Fibroblast of skin of right quadriceps (primary cell): ENCODE data around the gene SERPINE2.
"Not testable (repeated sequence)": the region's sequence is repeated elsewhere in the genome, so short reads cannot be mapped to it uniquely, and the experiment has no call there.

ENCODE experiments used
- DNase-seq: peaks from one replicate; pipeline ENCODE4 v3.0.0-alpha.2; 2013

The SERPINE2 gene

GRCh38 chr2:224009605-224010315, 29.3 kb downstream of the SERPINE2 start:
- DNase-seq, result no peak

DNA sequence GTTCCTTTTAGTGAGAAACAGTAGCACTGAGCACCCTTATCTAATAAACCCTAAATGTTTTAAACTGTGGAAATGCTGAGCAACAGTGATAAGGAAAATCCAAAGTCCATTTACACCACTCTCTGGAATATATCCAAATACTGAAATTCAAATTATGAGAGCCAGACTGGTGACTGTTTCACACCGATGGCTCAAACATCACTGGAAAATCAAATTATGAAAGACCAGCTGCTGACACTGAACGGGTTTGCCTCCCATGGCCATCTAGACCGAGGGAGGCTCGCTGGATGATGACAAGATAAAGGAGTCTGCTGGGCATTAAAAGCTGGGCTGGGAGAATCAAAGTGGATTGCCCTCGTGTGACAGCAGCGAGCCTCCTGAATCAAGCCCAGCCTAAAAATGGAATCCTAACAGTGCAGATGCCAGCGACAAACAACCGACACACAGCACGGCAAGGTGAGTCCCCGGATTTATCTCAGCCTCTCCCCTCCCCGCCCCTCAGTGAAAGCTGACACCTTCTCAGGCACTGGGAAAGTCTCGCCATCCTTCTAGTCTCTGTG, 30.3 kb downstream of the SERPINE2 start:
- no peak for DNase-seq

GRCh38 chr2:224004105-224004695, 34.9 kb downstream of the SERPINE2 start:
- no peak for DNase-seq

GRCh38 chr2:224000662-224001061, 38.4 kb downstream of the SERPINE2 start:
- not testable (repeated sequence) for DNase-seq

DNA sequence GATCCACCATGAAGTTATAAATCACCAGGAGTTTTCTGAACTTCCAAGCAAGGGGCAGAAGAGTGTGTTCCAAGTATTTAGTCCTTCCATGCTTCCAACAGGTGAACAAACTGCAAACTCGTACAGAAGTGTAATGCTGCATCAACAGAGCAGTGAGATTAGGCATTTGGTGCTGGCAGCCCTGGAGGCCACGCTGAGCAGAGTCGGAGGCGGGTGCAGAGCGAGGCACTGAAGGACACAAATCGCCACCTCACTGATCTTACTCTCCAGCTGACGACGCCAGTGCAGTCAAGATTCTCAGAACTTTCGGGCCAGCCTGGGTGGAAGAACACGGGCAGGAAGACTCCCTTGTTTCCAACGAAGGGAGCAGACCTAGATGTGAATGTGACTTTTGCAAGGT, 39.2 kb downstream of the SERPINE2 start:
- DNase-seq, result no peak

- DNase-seq, result no peak
Observed at GRCh38 chr2:223998948-223999347, 40.1 kb downstream of the SERPINE2 start.

DNA sequence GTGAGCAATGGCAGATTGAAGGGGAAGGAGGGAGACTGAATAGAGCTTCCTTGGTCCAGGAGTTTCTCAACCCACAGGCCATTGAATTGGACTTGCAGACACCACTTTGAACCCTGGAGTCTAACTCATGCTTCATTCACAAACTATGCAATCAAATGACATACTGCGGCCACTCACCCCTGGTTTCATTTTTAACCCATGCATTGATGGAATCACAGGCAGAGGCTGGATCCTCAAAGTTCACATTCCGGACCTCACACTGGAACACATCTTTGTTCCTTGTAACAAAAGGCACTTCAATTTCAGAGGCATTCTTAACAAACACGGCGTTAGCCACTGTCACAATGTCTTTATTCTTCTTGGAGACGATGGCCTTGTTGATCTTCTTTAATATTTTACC, 41.1 kb downstream of the SERPINE2 start:
- no peak for DNase-seq

GRCh38 chr2:223996391-223996790, 42.7 kb downstream of the SERPINE2 start:
- no peak for DNase-seq

DNA sequence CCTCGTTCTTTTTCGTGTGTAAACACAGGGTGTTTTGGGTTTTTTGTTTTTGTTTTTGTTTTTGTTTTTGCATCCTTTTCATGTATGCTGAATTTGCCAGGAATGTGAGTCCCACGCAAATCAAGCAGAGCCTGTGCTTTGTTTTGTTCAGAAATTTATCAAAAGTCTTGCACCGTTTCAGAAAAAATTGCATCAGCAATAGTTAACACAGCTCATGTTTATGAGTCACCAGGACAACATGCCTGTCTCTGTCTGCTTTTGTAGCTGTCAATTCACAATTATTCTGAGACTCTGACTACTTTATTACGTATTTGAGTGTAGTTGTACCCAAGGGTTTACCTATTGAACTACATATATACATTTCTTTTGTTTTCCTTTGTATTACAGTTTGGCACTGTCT, 43.5 kb downstream of the SERPINE2 start:
- peak; percentile 75 for DNase-seq

GRCh38 chr2:223994562-223995162, 44.4 kb downstream of the SERPINE2 start:
- DNase-seq, result no peak

DNA sequence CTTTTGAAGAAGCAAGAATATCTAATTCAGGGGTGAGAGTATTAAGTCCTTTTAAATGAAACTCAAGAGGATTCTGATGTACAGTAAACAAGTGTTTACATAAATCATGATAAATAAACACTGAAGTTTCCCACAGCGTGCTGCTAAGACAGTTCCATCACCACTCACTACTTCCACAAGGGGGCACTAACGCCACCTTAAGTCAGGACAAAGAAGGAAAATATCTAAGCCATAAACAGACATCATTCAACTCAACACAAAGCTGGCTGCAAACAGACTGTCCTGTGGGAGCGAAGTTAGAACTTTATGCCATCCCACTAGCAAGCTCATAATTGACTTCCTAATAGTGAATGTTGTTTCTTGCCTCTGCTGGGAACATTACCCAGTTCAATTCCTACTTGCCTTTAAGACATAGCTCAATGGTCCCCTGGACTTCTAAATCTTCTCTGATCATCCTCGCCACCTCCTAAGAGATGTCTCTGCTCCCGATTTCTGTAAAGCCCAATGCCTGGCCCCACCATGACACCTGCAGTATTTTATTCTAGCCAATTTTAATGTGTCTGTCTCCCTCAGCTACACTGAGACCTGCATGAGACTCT, 45.4 kb downstream of the SERPINE2 start:
- peak; percentile 81 for DNase-seq

DNA sequence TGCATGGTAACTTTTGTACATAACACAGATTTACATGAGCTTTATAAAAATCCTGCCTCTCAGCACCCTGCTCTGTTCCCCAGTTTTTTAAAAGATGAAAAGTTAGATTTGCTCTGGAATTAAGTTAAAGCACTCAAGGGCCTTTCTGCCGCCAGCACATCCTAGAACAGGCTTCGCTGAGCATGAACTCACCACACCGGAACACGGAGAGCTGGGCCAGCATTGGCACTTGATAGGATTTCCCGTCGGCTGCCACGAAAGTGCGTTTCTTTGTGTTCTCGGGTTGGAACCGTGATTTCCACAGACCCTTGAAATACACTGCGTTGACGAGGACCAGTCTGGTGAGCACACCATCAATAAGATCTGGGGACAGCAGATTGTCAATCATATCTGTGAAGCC, 47.5 kb downstream of the SERPINE2 start:
- no peak for DNase-seq

DNA sequence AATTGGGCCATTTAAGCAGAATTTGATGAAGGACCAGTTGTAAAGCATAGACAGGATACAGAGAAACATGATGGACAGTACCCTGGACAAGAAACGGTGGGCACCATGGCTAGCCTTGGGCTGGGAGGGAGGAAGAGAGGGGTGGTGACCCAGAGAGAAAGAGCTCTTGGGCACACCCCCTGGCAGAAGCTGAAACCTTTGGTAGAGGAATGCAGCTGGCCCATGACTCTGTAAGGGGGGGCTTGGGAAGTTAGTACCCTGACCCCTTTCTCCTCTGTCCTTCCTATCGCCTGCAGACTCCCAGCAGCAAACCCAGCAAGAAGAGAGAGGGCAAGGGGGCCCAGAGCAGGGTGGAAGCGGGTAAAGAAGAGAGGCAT, 49.2 kb downstream of the SERPINE2 start:
- no peak for DNase-seq

DNA sequence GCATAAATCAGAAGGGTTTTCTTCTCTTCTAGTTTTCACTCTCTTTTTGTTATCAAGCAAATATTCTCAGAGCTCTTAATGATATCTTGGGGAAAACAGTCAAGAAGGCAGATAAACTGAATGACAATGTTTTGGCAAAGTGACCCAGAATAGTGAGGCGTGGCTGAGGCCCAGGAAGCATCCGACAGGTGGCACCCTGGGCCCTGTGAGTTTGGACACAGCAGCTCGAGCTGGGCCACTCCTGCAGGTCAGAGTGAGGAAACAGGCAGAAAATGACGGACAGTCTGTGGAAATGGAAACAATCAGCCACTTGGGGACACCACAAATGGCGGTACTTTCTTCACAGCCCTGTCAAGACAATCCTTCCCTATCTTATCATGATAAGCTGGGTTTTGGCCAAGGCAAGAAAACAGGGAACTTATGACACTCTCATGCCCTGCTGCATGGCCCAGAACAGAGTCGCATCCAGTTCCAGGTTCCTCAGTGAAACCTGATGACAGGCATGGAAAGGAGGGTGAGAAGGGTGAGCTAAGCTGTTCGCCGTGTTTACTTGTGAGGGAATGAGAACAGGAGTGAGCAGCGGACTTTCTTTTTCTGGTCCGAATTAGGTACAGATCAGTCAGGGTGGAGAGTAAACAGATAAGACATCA, 49.8 kb downstream of the SERPINE2 start:
- DNase-seq, result no peak

DNA sequence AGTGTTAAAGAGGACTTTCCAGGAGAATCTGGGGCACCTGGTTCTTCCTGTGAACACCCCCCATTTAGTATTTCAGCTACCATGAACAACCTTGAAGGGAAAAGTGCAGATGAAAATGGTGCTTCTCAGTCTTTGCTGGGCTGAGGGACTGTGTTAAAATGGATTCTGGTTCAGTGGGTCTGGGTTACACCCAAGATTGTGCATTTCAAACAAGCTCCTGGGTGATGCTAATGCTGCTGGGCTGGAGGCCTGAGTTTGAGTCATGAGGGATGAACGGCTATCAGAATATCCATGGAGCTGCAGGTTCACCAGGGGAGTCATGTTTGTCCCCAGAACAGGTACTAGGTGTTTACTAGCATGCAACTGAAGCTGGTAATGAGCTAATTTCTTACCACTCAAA, 57.8 kb downstream of the SERPINE2 start:
- no peak for DNase-seq

DNA sequence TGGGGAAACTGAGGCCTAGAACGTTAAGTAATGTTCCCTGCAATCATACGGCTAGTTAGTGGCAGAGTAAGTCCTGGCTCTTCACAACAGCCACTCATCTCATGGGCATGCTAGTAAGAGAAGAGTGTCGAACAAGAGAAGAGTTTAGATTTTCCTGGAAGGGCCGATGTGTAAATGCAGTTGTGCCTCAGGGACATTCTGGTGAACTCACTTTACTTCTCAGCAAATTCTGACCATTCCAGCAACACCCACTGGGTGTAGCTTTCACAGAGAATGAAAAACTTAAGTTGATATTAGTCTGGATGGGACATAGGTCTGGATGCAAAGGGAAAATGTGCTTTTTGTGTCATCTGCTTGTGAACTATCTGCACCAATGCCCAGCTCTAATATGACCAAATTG, 58.3 kb downstream of the SERPINE2 start:
- DNase-seq, result no peak

DNA sequence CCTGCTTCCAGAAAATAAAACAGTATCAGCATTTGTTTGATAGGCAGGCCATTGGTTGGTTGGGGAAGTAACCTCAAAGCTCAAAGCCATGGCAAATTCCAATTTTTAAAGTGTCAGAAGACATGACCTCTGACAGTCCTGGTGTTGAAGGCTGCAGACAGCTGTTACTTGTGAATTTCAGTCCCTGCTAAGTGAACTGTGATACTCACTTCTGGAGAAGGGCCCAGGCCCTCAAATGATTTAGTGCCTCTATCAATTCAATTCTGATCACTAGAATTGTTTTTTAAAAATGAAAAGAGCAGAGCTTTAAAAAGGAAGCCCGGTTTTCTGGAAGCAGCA, 58.7 kb downstream of the SERPINE2 start:
- no peak for DNase-seq

DNA sequence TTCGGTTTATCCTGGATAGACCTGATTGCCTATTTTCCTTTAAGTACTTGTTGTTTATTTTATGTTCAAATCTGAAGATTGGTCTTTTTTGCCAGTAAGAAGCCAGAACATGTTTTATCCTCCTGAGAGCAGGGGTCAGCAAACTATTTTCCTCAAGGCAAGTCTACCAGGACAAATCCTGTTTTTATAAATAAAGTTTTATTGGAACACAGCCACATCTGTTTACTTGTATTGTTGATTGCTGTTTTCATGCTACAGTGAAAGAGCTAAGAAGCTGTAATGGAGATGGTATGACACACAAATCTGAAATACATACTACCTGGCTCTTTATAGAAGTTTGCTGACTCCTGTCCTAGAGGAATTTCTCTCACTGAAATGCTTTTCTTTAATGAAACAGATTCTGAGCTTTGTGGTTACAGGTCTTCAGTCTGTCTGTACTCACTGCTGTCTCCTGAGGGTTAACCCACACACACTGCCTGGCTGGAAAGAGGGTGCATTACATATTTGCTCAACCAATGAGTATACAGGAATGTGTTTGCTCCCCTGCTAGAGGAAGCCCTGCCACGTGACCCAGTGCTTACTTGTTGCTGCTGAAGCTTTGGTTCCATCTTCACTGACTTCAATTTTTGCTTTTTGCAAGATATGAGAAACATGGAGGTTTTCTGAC, 59.2 kb downstream of the SERPINE2 start:
- DNase-seq, result peak; percentile 50

DNA sequence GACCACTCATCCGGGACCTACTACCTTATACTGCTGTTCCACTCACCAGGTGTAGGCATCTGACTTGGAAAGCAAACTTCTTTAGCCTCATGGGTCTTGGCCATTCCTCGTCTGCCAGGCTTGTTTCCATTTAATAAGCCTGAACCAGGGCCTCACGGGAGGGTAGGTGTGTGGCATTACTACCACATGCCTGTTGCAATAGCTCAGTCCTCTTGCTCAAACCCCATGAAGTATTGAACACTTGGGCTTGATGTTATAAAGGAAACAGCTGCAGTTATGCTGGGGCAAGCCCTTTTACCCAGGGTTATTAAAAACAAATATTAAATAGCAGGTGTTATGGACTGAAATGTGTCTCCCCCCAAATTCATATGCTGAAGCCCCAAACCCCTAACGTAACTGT, 60.6 kb downstream of the SERPINE2 start:
- DNase-seq, result no peak

- DNase-seq, result peak; percentile 74
Observed at GRCh38 chr2:223976635-223977226, 62.4 kb downstream of the SERPINE2 start.

DNA sequence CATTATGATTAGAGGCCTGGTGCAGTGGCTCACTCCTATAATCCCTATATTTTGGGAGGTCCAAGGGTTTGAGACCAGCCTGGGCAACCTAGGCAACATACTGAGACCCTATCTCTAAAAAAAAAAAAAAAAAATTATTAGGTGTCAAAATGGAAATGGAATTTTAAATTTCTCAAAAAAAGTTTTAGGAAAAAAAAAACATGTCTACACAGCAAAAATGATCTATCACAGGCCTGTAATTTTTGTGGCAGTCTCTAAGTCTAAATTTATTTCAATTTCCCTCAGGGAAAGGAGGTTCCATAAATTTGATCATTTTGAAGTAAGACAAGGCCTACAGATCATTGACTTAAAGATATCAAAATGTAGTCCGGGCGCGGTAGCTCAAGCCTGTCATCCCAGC, 65.5 kb downstream of the SERPINE2 start:
- DNase-seq, result no peak

- no peak for DNase-seq
Observed at GRCh38 chr2:223972656-223973102, 66.4 kb downstream of the SERPINE2 start.
